Suprapubic skin (tissue), 3 donors: ENCODE data around the gene CALM3.

ENCODE experiments used
- CTCF ChIP-seq, 2 donors: fragments of 200-600 bp in 1 of 2; fragments of 450-650 bp in 1 of 2; sonication (generic) in 1 of 2; IDR thresholded peaks; one replicate each; pipeline ENCODE4 v1.5.1; 2016 to 2019; ENCODE audit warnings: antibody characterized with exemption in 2 of 2, mild to moderate bottlenecking in 1 of 2, moderate library complexity in 1 of 2
- EP300 ChIP-seq: sonication (generic); formaldehyde crosslinking; IDR thresholded peaks from one replicate; pipeline ENCODE4 v1.6.1; 2017; ENCODE audit warnings: antibody characterized with exemption

GRCh38 chr19:46602392-46603194, 1.5 kb downstream of the CALM3 start:
- no peak for TF ChIP-seq CTCF (IDR thresholded peaks at IDR 0.05)
- no peak for TF ChIP-seq EP300
